HG02970 (cell line): Measurements from ENCODE around the gene CEP20.

ENCODE experiments used
- ATAC-seq: cut with Tn5 transposase; IDR thresholded peaks from one replicate; pipeline ENCODE4 v1.9.1; 2021; ENCODE audit warnings: mild to moderate bottlenecking, moderate library complexity, moderate number of reproducible peaks; ENCODE audit not compliant: unreplicated experiment, low FRiP score

CEP20 gene

GRCh38 chr16:15899538-15900100, 11.2 kb upstream of the CEP20 start:
- no peak for ATAC-seq

- no peak for ATAC-seq
Measured at GRCh38 chr16:15898654-15899053, 10.3 kb upstream of the CEP20 start.

- no peak for ATAC-seq
Measured at GRCh38 chr16:15897834-15898254, 9.4 kb upstream of the CEP20 start.

GRCh38 chr16:15897121-15897780, 8.8 kb upstream of the CEP20 start:
- no peak for ATAC-seq

- ATAC-seq = no peak
Measured at GRCh38 chr16:15894571-15895374, 6.4 kb upstream of the CEP20 start.

GRCh38 chr16:15891508-15891907, 3.1 kb upstream of the CEP20 start:
- no peak for ATAC-seq

GRCh38 chr16:15887283-15887682, 1.1 kb downstream of the CEP20 start:
- no peak for ATAC-seq

GRCh38 chr16:15886078-15886477, 2.3 kb downstream of the CEP20 start:
- ATAC-seq = no peak

GRCh38 chr16:15885560-15886001, 2.8 kb downstream of the CEP20 start:
- no peak for ATAC-seq

GRCh38 chr16:15882563-15882962, 5.8 kb downstream of the CEP20 start:
- ATAC-seq = no peak

GRCh38 chr16:15881794-15882379, 6.5 kb downstream of the CEP20 start:
- no peak for ATAC-seq

GRCh38 chr16:15880434-15881308, 7.7 kb downstream of the CEP20 start:
- ATAC-seq = no peak

GRCh38 chr16:15879255-15879811, 9.1 kb downstream of the CEP20 start:
- no peak for ATAC-seq

GRCh38 chr16:15876503-15876902, 11.9 kb downstream of the CEP20 start:
- ATAC-seq = no peak

GRCh38 chr16:15874745-15875314, 13.6 kb downstream of the CEP20 start:
- no peak for ATAC-seq

- ATAC-seq = no peak
Measured at GRCh38 chr16:15873737-15874136, 14.7 kb downstream of the CEP20 start.

- ATAC-seq = no peak
Measured at GRCh38 chr16:15873301-15873700, 15.1 kb downstream of the CEP20 start.

GRCh38 chr16:15870011-15870410, 18.4 kb downstream of the CEP20 start:
- ATAC-seq = no peak

GRCh38 chr16:15866451-15866850, 22.0 kb downstream of the CEP20 start:
- no peak for ATAC-seq

GRCh38 chr16:15865742-15866141, 22.7 kb downstream of the CEP20 start:
- ATAC-seq = no peak
